DOHH2 (cell line): ENCODE data around the gene RBM12.

Experiments used
- H3F3A ChIP-seq: fragments of 200-600 bp; sonication (generic), shearing (Covaris generic); 2 replicates; pipeline ENCODE4 v1.6.0; 2016; ENCODE audit warnings: antibody characterized with exemption, mild to moderate bottlenecking; ENCODE audit not compliant: control insufficient read depth, insufficient read depth
- H3K27ac ChIP-seq: fragments of 200-600 bp; sonication (generic); 2 replicates; pipeline ENCODE4 v1.5.1; 2014; ENCODE audit warnings: low read depth, mild to moderate bottlenecking, low read length, moderate library complexity
- H3K27me3 ChIP-seq: fragments of 200-600 bp; sonication (generic); 2 replicates; pipeline ENCODE4 v1.6.1; 2014; ENCODE audit warnings: mild to moderate bottlenecking, low read length, mixed read lengths; ENCODE audit not compliant: control insufficient read depth
- H3K36me3 ChIP-seq: fragments of 200-600 bp; sonication (generic); 2 replicates; pipeline ENCODE4 v1.6.1; 2014; ENCODE audit warnings: mild to moderate bottlenecking, low read length, moderate library complexity, mixed read lengths; ENCODE audit not compliant: control insufficient read depth
- H3K4me1 ChIP-seq: fragments of 200-600 bp; sonication (generic); 2 replicates; pipeline ENCODE4 v1.6.1; 2014; ENCODE audit warnings: mild to moderate bottlenecking, low read length, mixed read lengths; ENCODE audit not compliant: control insufficient read depth
- H3K4me2 ChIP-seq: fragments of 200-600 bp; sonication (generic); 2 replicates; pipeline ENCODE4 v1.6.0; 2014; ENCODE audit warnings: mild to moderate bottlenecking, low read length, moderate library complexity
- H3K4me3 ChIP-seq: fragments of 200-600 bp; sonication (generic); 2 replicates; pipeline ENCODE4 v1.5.1; 2014; ENCODE audit warnings: mild to moderate bottlenecking, low read length, mixed read lengths
- H3K79me2 ChIP-seq: fragments of 200-600 bp; sonication (generic); 2 replicates; pipeline ENCODE4 v1.6.1; 2014; ENCODE audit warnings: mild to moderate bottlenecking, low read length, mixed read lengths; ENCODE audit not compliant: control insufficient read depth
- H3K9me2 ChIP-seq: fragments of 200-600 bp; sonication (generic); replicated peaks from 2 replicates; pipeline ENCODE4 v1.6.1; 2014; ENCODE audit warnings: mild to moderate bottlenecking, low read length, mixed read lengths; ENCODE audit not compliant: control insufficient read depth
- H3K9me3 ChIP-seq: fragments of 200-600 bp; sonication (generic); 2 replicates; pipeline ENCODE4 v1.6.1; 2014; ENCODE audit warnings: antibody characterized with exemption, low read length, mixed read lengths; ENCODE audit not compliant: control insufficient read depth, insufficient read depth
- H4K20me1 ChIP-seq: fragments of 200-600 bp; sonication (generic); 2 replicates; pipeline ENCODE4 v1.6.0; 2014; ENCODE audit warnings: low read depth, mild to moderate bottlenecking, antibody characterized with exemption, low read length, moderate library complexity; ENCODE audit not compliant: control insufficient read depth, insufficient read depth
- EZH2phosphoT487 ChIP-seq: fragments of 200-600 bp; sonication (generic); IDR thresholded peaks from 2 replicates; pipeline ENCODE4 v1.6.1; 2017; ENCODE audit warnings: borderline replicate concordance, mild to moderate bottlenecking, antibody characterized with exemption, low read length, moderate library complexity, mixed read lengths
- TF ChIP-seq, protein P1 (sequence below): fragments of 200-600 bp; sonication (generic); IDR thresholded peaks from one replicate; pipeline ENCODE4 v1.5.1; 2014; ENCODE audit warnings: antibody characterized with exemption, mild to moderate bottlenecking, low read depth, low read length; ENCODE audit not compliant: poor library complexity, severe bottlenecking

Gene RBM12

DNA sequence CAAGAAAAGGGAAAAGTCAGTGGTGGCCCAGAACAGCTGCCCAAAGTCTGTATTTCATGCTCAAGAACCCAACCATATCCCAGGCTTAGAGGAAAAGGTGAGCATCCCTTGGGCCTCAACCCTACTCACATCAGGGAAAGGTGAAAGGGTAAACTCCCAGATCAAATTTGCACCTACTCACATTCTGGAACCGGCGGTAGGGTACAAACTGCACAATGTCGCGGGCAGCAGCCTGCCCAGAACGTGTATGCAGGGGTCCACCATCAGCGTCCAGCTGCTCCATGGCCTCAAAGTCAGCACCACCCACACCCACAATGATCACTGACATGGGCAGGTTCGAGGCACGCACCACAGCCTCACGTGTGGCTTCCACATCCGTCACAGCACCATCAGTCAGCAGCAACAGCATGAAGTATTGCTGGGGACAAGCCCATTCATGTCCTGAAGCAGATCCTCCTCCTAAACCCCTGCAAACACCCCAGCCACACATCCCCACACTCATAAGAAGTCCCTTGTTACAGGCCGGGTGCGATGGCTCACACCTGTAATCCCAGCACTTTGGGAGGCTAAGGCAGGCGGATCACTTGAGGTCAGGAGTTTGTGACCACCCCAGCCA lies 38.2 kb downstream of the RBM12 start:
- TF ChIP-seq EZH2phosphoT487 = no peak
- TF ChIP-seq, protein P1, sequence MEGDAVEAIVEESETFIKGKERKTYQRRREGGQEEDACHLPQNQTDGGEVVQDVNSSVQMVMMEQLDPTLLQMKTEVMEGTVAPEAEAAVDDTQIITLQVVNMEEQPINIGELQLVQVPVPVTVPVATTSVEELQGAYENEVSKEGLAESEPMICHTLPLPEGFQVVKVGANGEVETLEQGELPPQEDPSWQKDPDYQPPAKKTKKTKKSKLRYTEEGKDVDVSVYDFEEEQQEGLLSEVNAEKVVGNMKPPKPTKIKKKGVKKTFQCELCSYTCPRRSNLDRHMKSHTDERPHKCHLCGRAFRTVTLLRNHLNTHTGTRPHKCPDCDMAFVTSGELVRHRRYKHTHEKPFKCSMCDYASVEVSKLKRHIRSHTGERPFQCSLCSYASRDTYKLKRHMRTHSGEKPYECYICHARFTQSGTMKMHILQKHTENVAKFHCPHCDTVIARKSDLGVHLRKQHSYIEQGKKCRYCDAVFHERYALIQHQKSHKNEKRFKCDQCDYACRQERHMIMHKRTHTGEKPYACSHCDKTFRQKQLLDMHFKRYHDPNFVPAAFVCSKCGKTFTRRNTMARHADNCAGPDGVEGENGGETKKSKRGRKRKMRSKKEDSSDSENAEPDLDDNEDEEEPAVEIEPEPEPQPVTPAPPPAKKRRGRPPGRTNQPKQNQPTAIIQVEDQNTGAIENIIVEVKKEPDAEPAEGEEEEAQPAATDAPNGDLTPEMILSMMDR = no peak
- no peaks in the 10 kb centered on the region for H3K9me3 ChIP-seq
- H3K4me2 ChIP-seq = no peak overlapping the region
- H3K27ac ChIP-seq = no peak overlapping the region
- H3K79me2 ChIP-seq = no peaks in the 10 kb centered on the region
- H4K20me1 ChIP-seq = no peaks in the 10 kb centered on the region
- peaks cover 53% of the 10 kb centered on the region for H3K36me3 ChIP-seq
- no peaks in the 10 kb centered on the region for H3F3A ChIP-seq
- H3K4me3 ChIP-seq = no peak overlapping the region
- no peaks in the 10 kb centered on the region for H3K27me3 ChIP-seq
- no peaks in the 10 kb centered on the region for H3K9me2 ChIP-seq
- H3K4me1 ChIP-seq = no peaks in the 10 kb centered on the region

DNA sequence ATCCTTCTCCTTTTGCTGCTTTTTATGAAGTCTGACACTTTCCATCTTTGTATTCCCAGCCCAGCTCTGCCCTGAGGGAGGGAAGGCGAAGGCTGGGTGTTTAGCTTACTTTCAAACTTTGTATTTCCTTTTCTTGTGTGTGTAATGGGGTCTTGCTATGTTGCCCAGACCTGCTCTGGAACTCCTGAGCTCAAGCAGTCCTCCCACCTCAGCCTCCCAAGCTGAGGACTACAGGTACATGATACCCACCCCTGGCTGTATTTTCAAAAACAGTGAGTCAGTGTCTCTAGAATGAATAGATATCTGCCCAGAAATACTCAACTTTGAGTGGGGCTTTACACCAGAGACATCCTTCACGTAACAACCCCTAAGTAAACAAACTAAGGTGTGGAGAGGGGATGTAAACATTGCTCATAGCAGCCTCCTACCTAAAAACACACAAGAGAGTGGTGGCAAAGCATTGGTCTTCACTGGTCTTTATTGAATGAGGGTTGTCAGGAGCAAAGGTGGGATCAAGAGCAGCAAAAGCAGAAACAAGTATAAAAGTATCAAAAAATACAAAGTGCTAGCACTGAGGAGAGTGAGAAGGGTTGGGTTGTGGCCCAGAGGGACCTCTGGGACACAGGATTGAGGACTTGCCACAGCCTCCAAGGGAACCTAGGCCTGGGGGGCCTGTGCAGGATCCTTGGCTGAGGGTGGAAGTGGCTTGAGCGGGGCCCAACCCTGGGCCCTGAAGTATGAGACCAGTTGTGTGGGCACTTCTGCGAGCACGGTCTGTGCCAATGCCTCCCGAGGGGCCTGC lies 38.9 kb downstream of the RBM12 start:
- H3K4me3 ChIP-seq = no peak overlapping the region

DNA sequence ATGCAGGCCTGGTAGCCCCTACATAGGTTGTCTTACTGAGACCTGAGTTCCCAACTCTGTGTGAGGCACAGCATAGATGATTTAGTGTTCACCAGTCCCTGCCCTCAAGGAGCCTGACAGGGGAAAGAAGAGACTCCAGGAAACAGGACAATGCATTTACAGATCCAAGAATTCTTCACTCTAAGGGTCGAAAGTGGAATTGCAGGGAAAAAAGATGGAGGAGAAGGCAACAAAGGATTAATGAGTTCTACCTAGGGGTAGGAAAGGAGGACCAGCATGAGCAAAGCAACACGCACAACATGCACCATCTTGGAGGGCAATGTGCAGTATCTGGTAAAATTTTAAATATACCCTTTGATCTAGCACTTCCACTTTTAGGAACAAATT lies 43.1 kb downstream of the RBM12 start:
- Histone ChIP-seq H3K27me3 (peaks cover 9% of the 10 kb centered on the region; the same call in 1 of the 2 replicates), H3F3A (peaks cover 10% of the 10 kb centered on the region), H3K36me3 (peaks cover 20% of the 10 kb centered on the region), H4K20me1 (no peaks in the 10 kb centered on the region), H3K9me2 (no peaks in the 10 kb centered on the region), H3K4me1 (peaks cover 38% of the 10 kb centered on the region), H3K9me3 (no peaks in the 10 kb centered on the region), H3K79me2 (no peaks in the 10 kb centered on the region), H3K27ac (no peak overlapping the region), H3K4me2 (no peak overlapping the region), H3K4me3 (no peak overlapping the region)
- TF ChIP-seq, protein P1 = no peak
- no peak for TF ChIP-seq EZH2phosphoT487

More for the DNA sequence above, 38.9 kb downstream of the RBM12 start:
- H3K27me3 ChIP-seq = no peaks in the 10 kb centered on the region
- no peaks in the 10 kb centered on the region for H3K79me2 ChIP-seq
- peaks cover 4% of the 10 kb centered on the region for H3F3A ChIP-seq
- H4K20me1 ChIP-seq = no peaks in the 10 kb centered on the region
- H3K36me3 ChIP-seq = peaks cover 51% of the 10 kb centered on the region
- H3K4me1 ChIP-seq = peaks cover under 1% of the 10 kb centered on the region
- H3K4me2 ChIP-seq = no peak overlapping the region
- TF ChIP-seq EZH2phosphoT487 = no peak
- TF ChIP-seq, protein P1 = no peak
- no peaks in the 10 kb centered on the region for H3K9me2 ChIP-seq
- no peaks in the 10 kb centered on the region for H3K9me3 ChIP-seq
- H3K27ac ChIP-seq = no peak overlapping the region
